Activated T-helper 2 cell treated with anti-CD3 and anti-CD28 coated beads, Interferon-gamma antibody, Interleukin-2, Interleukin-4, amounts not matched to agents 10 μg/mL and 5 μg/mL and 100 μg/mL, durations not matched to agents 14 hours and 24 hours and 36 hours (primary cell): ENCODE measurements around the gene DHRS12. TPM values are rescaled to one million over a fixed set of nuclear protein-coding genes. Genes with fewer than 3 reads are reported as not detected.

Experiments used
- DNase-seq: peaks from one replicate; pipeline ENCODE4 v3.0.0; 2021; ENCODE audit warnings: low spot score
- H3K27ac Mint-ChIP-seq: one replicate; pipeline ENCODE4 v1.8.0; 2021; ENCODE audit warnings: mixed read lengths
- H3K27me3 Mint-ChIP-seq: one replicate; pipeline ENCODE4 v1.8.0; 2021; ENCODE audit warnings: low read depth, mixed read lengths
- H3K36me3 Mint-ChIP-seq: one replicate; pipeline ENCODE4 v1.8.0; 2021; ENCODE audit warnings: low read depth, mixed read lengths
- H3K4me1 Mint-ChIP-seq: one replicate; pipeline ENCODE4 v1.8.0; 2021; ENCODE audit warnings: low read depth, mixed read lengths
- H3K4me3 Mint-ChIP-seq: one replicate; pipeline ENCODE4 v1.8.0; 2021; ENCODE audit warnings: low read depth, mild to moderate bottlenecking, moderate library complexity, mixed read lengths
- H3K9me3 Mint-ChIP-seq: one replicate; pipeline ENCODE4 v1.8.0; 2021; ENCODE audit warnings: mixed read lengths
- intact Hi-C: fragments of 100-400 bp; cut with micrococcal nuclease; formaldehyde crosslinking; loops from one replicate; pipeline ENCODE4 v1.15.1; 2023
- total RNA-seq: library from RNA; stranded (reverse); gene quantifications from 2 replicates; pipeline ENCODE4 v1.2.3, GENCODE V29; 2022

The DHRS12 gene
- total RNA-seq, 1 donor from 2014 or later: 3.1 TPM

GRCh38 chr13:51838240-51838846 lies 34.4 kb upstream of the DHRS12 start:
- Mint-ChIP-seq H3K36me3 (no peaks in the 10 kb centered on the region), H3K9me3 (no peaks in the 10 kb centered on the region), H3K4me3 (no peak overlapping the region), H3K27ac (no peak overlapping the region), H3K4me1 (peaks cover 12% of the 10 kb centered on the region), H3K27me3 (peaks cover 18% of the 10 kb centered on the region)
- intact Hi-C loops: no loop called here
- no peak for DNase-seq

- H3K27ac Mint-ChIP-seq: no peak overlapping the region
- no peak overlapping the region for H3K4me3 Mint-ChIP-seq
- H3K9me3 Mint-ChIP-seq: no peaks in the 10 kb centered on the region
- peaks cover 28% of the 10 kb centered on the region for H3K27me3 Mint-ChIP-seq
- no peaks in the 10 kb centered on the region for H3K36me3 Mint-ChIP-seq
- peaks cover 16% of the 10 kb centered on the region for H3K4me1 Mint-ChIP-seq
- no peak for DNase-seq
- intact Hi-C loops: no loop called here
These were observed 33.1 kb upstream of the DHRS12 start for GRCh38 chr13:51837016-51837415.

DNA sequence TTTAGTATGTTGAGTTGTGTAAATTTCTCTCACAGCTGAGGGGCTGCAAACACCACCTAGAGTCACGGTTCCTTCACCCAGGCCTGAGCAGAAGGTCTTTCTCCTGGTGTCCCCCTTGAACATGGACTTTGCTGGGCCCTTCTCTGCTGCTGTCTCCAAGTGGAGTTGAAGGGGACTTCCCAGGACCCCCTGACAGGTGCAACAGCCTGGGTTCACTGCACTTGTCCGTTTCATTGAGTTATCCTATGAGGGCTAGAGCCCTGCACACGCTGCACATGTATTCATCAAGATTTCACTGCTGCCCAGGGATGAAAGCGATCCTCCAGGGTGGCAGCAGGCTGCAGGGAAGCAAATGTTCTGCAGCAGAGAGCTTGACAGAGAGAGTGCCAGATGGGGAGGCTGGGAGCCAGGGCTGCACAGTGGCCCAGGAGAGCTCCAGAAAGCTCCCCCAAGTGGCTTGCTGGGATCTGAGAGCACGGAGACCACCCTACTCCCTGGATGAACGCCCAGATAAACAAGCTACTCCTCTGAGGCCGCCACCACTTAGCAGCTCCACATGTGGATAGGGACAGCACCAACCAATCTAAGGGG lies 30.7 kb upstream of the DHRS12 start:
- intact Hi-C loops: no loop called here
- H3K9me3 Mint-ChIP-seq: no peaks in the 10 kb centered on the region
- no peak for DNase-seq
- H3K36me3 Mint-ChIP-seq: no peaks in the 10 kb centered on the region
- H3K4me3 Mint-ChIP-seq: no peak overlapping the region
- H3K27me3 Mint-ChIP-seq: peaks cover 35% of the 10 kb centered on the region
- peaks cover 17% of the 10 kb centered on the region for H3K4me1 Mint-ChIP-seq
- no peak overlapping the region for H3K27ac Mint-ChIP-seq

DNA sequence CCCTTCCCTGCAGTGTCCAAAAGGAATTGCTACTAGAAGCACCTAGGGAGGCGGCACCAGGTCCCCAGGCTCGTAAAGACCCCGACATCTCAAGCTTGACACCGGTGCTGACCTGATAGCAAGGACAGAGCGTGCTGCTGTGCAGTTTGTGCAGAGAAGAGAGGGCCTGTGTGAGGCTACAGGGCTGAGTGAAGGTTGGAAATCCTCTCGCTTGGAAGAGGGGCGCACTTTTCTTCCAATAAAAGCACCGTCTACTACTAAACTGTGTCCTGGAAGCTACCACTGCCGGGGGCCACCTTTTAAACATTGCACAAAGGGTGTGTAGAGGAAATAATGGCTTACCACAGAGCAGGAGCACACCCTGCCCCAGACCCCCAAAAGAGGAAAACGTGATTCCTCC lies 30.0 kb upstream of the DHRS12 start:
- H3K4me3 Mint-ChIP-seq: no peak overlapping the region
- intact Hi-C loops: no loop called here
- H3K4me1 Mint-ChIP-seq: peaks cover 17% of the 10 kb centered on the region
- peaks cover 40% of the 10 kb centered on the region for H3K27me3 Mint-ChIP-seq
- H3K27ac Mint-ChIP-seq: no peak overlapping the region
- no peak for DNase-seq
- no peaks in the 10 kb centered on the region for H3K9me3 Mint-ChIP-seq
- H3K36me3 Mint-ChIP-seq: no peaks in the 10 kb centered on the region

DNA sequence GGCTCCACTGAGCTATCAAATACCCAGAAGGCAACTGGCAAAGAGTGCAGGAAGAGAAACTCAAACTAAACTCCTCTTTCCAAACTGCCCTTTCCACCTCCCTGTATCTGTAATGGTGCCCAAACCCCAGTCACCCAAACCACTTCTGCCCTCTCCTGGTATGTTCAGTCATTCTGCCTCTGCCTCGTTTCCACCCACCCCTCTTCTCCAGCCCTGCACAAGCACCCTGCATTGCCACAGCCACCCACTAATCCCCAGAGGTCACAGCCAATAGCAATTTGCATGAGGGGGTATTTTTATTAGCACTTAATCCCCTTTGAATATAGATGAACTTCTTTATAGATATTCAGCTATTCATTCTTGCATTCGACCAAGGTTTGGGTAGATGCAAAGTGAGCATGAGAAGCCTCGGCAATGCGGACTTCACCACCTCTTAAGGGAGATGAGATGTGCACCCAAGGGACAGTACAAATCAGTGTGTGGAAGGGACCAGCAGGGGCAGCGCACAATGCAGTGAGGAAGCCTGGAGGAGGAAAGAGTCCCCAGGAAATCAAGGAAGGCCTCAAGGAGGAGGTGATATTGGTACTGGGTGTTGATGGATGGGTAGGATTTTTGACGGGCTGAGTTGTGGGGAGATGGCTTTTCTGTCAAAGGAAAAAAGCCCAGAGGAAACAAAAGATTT lies 28.6 kb upstream of the DHRS12 start:
- DNase-seq: no peak
- Mint-ChIP-seq H3K9me3 (no peaks in the 10 kb centered on the region), H3K4me1 (peaks cover 15% of the 10 kb centered on the region), H3K27ac (no peak overlapping the region), H3K27me3 (peaks cover 54% of the 10 kb centered on the region), H3K36me3 (no peaks in the 10 kb centered on the region), H3K4me3 (no peak overlapping the region)
- intact Hi-C loops: loop anchor here (1.0 kb wide), 1 partner anchor 17 kb away; no protein-coding TSS in a partner anchor

GRCh38 chr13:51831519-51831918 lies 27.6 kb upstream of the DHRS12 start:
- H3K4me1 Mint-ChIP-seq: peaks cover 22% of the 10 kb centered on the region
- no peak for DNase-seq
- no peak overlapping the region for H3K4me3 Mint-ChIP-seq
- intact Hi-C loops: no loop called here
- no peaks in the 10 kb centered on the region for H3K9me3 Mint-ChIP-seq
- no peak overlapping the region for H3K27ac Mint-ChIP-seq
- H3K36me3 Mint-ChIP-seq: no peaks in the 10 kb centered on the region
- H3K27me3 Mint-ChIP-seq: peaks cover 60% of the 10 kb centered on the region

DNA sequence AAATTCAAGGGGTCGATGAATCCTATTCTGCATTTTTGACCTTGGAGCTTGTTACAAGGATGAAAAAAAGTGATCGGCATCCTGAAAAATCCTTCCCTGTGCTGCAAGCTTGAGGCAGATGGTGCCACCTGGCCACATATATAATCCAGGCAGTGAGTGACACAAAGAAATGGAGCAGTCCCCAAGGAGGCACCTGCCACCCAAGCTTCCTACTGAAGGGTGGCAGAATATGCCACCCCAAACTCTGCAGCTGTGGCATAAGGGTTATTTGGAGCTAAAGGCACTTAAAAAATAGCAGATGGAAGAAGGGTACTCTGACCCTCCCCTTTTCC lies 25.6 kb upstream of the DHRS12 start:
- intact Hi-C loops: loop anchor here (5.0 to 10.0 kb wide), 2 partner anchors 78 to 1595 kb away; no protein-coding TSS in a partner anchor
- H3K4me1 Mint-ChIP-seq: peaks cover 41% of the 10 kb centered on the region
- no peak overlapping the region for H3K27ac Mint-ChIP-seq
- no peaks in the 10 kb centered on the region for H3K9me3 Mint-ChIP-seq
- H3K27me3 Mint-ChIP-seq: peaks cover 58% of the 10 kb centered on the region
- no peak for DNase-seq
- H3K36me3 Mint-ChIP-seq: no peaks in the 10 kb centered on the region
- no peak overlapping the region for H3K4me3 Mint-ChIP-seq

GRCh38 chr13:51828730-51829567 lies 25.0 kb upstream of the DHRS12 start:
- Mint-ChIP-seq H3K4me1 (peaks cover 46% of the 10 kb centered on the region), H3K4me3 (no peak overlapping the region), H3K27me3 (peaks cover 60% of the 10 kb centered on the region), H3K9me3 (no peaks in the 10 kb centered on the region), H3K27ac (no peak overlapping the region), H3K36me3 (no peaks in the 10 kb centered on the region)
- intact Hi-C loops: loop anchor here (5.0 to 10.0 kb wide), 2 partner anchors 78 to 1594 kb away; no protein-coding TSS in a partner anchor
- no peak for DNase-seq

DNA sequence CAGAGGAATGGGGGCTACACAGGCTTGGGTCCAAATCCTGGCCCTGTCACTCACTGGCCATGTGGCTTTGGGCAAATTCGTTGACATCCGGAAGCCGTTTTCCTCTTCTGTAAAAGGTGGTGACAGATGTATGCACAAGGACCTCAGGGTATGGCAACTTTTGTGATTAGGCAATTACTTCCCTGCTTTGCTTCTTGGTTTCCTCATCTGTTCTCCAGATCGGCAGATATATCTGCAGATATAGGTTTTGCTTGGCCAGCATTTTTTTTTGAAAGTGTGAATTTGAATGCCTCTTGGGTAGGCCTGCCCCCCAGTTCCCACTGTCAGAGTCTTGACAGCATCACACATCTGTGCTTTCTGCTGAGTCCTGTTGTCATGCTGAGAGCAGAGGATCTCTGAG lies 23.3 kb upstream of the DHRS12 start:
- DNase-seq: no peak

DNA sequence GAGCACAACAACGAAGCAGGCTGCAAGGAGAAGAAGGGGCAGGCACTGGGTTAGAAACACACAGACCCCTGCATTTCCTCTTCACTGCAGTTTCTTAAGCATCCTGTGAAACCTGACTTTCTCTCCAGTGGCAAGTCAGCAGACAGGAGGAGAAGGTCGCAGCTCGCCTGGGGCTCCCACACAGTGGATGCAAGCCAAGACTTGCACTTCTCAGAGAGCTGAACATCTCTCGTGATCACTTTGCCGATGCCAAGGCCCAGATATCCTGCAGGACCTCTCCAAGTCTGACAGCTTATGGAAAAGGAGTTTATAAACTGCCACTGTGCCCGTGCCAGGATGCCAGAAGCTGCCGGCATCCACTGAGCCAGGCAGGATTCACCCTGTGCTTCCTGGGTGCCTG lies 22.6 kb upstream of the DHRS12 start:
- Mint-ChIP-seq H3K9me3 (no peaks in the 10 kb centered on the region), H3K36me3 (no peaks in the 10 kb centered on the region), H3K27ac (peak overlapping the region; percentile 36), H3K27me3 (peaks cover 52% of the 10 kb centered on the region), H3K4me1 (peaks cover 56% of the 10 kb centered on the region), H3K4me3 (peak overlapping the region; percentile 20)
- no peak for DNase-seq
- intact Hi-C loops: loop anchor here (5.0 to 10.0 kb wide), 2 partner anchors 81 to 1592 kb away; no protein-coding TSS in a partner anchor

More for the DNA sequence above, 23.3 kb upstream of the DHRS12 start:
- Mint-ChIP-seq H3K27ac (no peak overlapping the region), H3K4me1 (peaks cover 52% of the 10 kb centered on the region), H3K9me3 (no peaks in the 10 kb centered on the region), H3K4me3 (no peak overlapping the region), H3K27me3 (peaks cover 51% of the 10 kb centered on the region), H3K36me3 (no peaks in the 10 kb centered on the region)
- intact Hi-C loops: loop anchor here (5.0 to 10.0 kb wide), 2 partner anchors 80 to 1592 kb away; no protein-coding TSS in a partner anchor

DNA sequence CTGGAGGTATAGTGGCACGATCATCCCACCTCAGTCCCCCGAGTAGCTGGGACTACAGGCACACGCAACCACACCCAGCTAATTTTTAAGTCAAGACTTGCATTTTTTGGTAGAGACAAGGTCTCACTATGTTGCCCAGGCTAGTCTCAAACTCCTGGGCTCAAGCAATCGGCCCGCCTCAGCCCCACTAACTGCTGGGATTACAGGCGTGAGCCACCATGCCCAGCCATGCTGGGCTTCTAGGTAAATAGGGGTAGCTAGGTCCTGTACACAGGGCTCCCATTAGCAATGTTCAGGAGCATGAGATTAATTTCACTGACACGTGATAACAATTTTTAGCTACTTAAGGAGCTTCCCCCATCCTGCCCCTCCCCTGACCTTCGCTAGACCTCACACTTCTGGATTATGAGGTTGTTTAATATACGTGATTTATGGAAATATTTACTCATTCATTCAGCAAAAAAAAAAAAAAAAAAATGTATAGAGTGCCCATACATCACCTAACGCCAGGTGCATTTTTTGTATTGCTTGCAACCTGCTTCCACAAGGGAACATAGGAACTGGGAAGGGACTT lies 21.8 kb upstream of the DHRS12 start:
- no peaks in the 10 kb centered on the region for H3K9me3 Mint-ChIP-seq
- DNase-seq: no peak
- intact Hi-C loops: loop anchor here (1.0 to 10.0 kb wide), 5 partner anchors 10 to 1591 kb away; no protein-coding TSS in a partner anchor
- no peaks in the 10 kb centered on the region for H3K36me3 Mint-ChIP-seq
- no peak overlapping the region for H3K27ac Mint-ChIP-seq
- peaks cover 54% of the 10 kb centered on the region for H3K27me3 Mint-ChIP-seq
- H3K4me1 Mint-ChIP-seq: peaks cover 63% of the 10 kb centered on the region
- H3K4me3 Mint-ChIP-seq: peak overlapping the region; percentile 32

GRCh38 chr13:51825165-51825592 lies 21.2 kb upstream of the DHRS12 start:
- peak overlapping the region; percentile 33 for H3K27ac Mint-ChIP-seq
- intact Hi-C loops: loop anchor here (1.0 to 10.0 kb wide), 5 partner anchors 10 to 1590 kb away; no protein-coding TSS in a partner anchor
- DNase-seq: no peak
- H3K4me3 Mint-ChIP-seq: peak overlapping the region; percentile 32
- no peaks in the 10 kb centered on the region for H3K9me3 Mint-ChIP-seq
- peaks cover 69% of the 10 kb centered on the region for H3K4me1 Mint-ChIP-seq
- H3K36me3 Mint-ChIP-seq: no peaks in the 10 kb centered on the region
- H3K27me3 Mint-ChIP-seq: peaks cover 53% of the 10 kb centered on the region
